ENCODE data around the gene SAMD7.

GRCh38 chr3:169907476-169907875 is 3.9 kb upstream of the SAMD7 start:
- TF ChIP-seq TAF1 (IDR thresholded peaks at IDR 0.05; ENCODE audit: low read depth, low read length), result no peak
- no peak for TF ChIP-seq POLR2A (IDR thresholded peaks at IDR 0.05; ENCODE audit: low read depth, low read length)
- no peak for TF ChIP-seq SPI1 (IDR thresholded peaks at IDR 0.05; ENCODE audit: low read depth, low read length)

Measured in GM12891 (cell line).